ENCODE results near the gene PSPN.
"Not testable (repeated sequence)": the region's sequence is repeated elsewhere in the genome, so short reads cannot be mapped to it uniquely, and the experiment has no call there.

The PSPN gene

GRCh38 chr19:6373096-6373812 lies 2.5 kb downstream of the PSPN start:
- DNase-seq = peak; percentile 100

DNA sequence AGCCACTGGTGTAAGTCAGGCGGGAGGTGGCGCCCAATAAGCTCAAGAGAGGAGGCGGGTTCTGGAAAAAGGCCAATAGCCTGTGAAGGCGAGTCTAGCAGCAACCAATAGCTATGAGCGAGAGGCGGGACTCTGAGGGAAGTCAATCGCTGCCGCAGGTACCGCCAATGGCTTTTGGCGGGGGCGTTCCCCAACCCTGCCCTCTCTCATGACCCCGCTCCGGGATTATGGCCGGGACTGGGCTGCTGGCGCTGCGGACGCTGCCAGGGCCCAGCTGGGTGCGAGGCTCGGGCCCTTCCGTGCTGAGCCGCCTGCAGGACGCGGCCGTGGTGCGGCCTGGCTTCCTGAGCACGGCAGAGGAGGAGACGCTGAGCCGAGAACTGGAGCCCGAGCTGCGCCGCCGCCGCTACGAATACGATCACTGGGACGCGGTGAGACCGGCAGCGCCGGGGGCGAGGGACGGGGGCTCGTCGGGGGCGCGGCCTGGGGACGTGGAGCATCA lies 3.1 kb downstream of the PSPN start, which contains the start of gene ALKBH7:
Gene ALKBH7 (plus strand): TSS at position 201 of the 502 bp plus-strand sequence. CDS start 27 bp downstream, at position 228.
- DNase-seq = peak; percentile 99

- DNase-seq = no peak
Observed at GRCh38 chr19:6364353-6364752, 11.4 kb downstream of the PSPN start.

DNA sequence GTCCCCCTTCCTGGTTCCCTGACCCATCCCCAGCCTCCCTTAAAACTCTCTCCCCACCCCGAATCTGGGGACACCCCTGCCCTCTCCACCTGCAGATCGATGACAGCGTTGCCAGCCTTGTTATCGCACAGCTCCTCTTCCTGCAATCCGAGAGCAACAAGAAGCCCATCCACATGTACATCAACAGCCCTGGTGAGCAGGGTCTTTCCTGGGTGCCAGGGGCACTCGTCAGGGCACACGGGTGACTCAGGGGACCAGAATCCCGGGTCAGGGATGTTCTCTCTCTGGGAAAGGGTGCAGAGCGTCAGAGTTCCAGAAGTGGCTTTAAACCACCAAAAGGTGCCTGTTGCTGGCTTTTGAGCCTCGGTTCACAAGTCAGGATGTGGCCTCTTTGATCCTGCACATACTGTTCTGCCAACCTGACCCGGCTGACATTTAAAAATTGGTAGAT lies 13.4 kb downstream of the PSPN start:
- no peak for DNase-seq

DNA sequence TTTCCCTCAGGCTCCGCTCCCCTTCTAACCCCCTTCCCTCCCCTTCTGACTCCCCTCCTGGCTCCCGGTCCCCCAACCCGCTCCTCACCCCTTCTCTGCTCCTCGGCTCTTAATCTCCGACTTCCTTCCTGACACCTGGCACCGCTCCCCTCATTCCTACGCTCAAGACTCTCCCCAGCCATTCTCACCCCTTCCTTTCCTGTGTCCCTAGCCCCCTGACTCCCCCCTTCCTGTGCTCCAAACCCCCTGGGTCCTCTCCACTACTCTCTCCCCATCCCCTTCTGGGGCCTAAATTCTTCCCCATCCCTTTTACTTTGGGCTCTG lies 13.7 kb downstream of the PSPN start:
- DNase-seq = no peak

DNA sequence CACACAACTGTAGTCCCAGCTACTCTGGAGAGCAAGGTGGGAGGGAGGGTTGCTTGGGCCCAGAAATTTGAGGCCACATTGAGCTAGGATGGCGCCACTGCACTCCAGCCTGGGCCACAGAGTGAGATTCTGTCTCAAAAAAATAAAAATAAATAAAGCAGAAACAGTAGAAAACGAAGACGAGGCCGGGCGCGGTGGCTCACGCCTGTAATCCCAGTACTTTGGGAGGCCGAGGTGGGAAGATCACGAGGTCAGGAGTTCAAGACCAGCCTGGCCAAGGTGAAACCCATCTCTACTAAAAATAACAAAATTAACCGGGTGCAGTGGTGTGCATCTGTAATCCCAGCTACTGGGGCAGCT lies 14.9 kb downstream of the PSPN start:
- not testable (repeated sequence) for DNase-seq

DNA sequence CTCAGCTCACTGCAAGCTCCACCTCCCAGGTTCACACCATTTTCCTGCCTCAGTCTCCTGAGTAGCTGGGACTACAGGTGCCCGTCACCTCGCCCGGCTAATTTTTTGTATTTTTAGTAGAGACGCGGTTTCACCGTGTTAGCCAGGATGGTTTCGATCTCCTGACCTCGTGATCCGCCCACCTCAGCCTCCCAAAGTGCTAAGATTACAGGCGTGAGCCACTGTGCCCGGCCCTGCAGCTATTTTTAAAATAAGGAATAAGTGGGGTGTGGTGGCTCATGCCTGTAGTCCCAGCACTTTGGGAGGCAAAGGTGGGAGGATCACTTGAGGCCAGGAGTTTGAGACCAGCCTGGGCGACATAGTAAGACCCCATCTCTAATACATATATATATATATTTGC lies 15.3 kb downstream of the PSPN start:
- not testable (repeated sequence) for DNase-seq

DNA sequence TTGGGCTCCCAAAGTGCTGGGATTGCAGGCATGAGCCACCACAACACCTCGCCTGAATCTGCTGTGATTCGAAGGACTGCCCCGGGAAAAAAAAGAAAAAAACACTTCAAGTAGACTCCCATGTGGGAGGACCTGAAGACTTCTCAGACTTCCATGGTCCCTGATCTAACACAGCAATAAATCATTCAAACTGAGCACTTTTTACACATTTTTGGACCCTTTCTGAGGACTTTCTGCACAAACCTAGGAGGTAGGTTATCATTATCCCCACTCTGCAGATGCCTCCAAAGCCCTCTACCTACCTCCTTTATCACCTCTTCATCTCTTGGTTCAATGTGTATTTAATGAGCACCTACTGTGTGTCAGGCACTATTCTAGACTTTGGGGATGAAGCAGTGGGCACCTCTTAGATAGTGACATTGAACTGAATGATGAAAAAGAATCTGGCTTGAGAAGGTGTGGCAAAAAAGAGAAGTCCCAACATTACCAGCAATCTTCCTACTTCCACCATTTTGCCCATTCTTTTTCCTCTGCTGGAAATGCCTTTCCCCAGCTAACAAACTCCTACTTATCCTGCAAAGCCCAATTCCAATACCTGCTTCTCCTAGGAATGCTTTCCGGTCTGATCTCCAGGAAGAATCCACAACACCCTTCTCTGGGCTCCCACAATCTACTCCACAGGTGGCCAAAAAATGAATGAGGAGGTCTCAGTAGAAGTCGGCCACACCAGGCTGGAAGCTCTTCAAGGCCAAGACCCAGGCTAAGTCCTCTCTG lies 16.0 kb downstream of the PSPN start:
- DNase-seq = no peak

- DNase-seq = no peak
Observed at GRCh38 chr19:6358003-6358402, 17.7 kb downstream of the PSPN start.

DNA sequence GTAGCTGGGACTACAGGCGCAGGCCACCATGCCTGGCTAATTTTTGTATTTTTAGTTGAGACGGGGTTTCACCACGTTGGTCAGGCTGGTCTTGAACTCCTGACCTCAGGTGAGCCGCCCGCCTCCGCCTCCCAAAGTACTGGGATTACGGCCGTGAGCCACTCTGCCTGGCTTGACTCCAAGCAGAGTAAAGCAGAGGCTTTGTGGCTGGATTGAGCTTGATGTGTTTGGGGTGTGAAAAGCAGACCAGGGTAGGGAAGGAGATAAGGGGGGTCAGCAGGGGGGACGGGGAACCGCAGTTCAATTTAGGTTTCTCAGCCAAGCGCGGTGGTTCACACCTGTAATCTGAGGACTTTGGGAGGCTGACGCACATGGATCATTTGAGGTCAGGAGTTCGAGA lies 18.6 kb downstream of the PSPN start:
- no peak for DNase-seq

GRCh38 chr19:6355321-6356040 lies 20.3 kb downstream of the PSPN start:
- not testable (repeated sequence) for DNase-seq

GRCh38 chr19:6354098-6354674 lies 21.5 kb downstream of the PSPN start:
- no peak for DNase-seq

DNA sequence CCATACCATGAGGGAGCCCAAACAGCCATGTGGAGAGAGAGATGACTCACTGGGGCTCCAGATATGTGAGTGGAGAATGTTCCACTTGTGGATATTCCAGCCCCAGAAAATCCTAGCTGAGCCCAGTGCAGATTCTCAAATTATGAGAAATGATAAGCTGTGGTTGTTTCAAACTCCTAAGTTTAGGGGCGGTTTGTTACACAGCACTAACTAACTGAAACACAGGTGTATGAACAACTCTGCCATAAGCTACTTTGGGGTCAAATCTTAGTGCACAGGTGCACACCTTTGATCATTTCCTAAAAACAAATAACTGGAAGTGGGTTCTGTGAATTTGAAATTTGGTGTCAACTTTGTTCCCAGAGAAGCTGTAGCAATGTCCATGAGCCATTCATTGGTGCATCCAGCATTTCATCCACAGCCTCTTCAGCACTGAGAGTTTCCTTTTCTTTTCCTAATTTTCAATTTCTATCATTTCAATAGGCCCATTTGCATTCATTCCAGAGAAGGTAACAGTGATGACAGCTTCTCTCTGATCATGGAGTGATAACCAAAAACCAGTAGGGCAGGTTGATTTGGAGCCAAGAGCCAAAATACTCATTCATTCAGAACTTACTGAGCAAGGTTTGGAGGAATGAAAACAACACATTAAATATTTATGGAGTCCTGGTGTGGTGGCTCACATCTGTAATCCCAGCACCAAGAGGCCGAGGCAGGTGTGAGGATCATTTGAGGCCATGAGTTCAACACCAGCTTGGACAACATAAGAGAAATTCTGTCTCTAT lies 23.2 kb downstream of the PSPN start:
- no peak for DNase-seq

- no peak for DNase-seq
Observed at GRCh38 chr19:6350688-6351087, 25.0 kb downstream of the PSPN start.

DNA sequence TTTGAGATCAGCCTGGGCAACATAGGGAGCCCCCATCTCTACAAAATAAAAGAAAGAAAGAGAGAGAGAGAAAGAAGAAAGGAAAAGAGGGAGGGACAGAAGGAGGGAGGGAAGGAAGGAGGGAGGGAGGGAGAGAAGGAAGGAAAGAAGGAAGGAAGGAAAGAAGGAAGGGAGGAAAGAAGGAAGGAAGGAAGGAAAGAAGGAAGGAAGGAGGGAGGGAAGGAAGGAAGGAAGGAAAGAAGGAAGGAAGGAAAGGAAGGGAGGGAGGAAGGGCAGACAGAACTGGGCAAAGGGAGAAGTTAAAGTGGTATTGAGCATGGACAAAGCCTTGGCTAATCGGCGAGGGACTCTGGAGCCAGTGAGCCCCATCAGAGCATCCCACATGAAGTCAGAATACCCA lies 26.5 kb downstream of the PSPN start:
- not testable (repeated sequence) for DNase-seq

DNA sequence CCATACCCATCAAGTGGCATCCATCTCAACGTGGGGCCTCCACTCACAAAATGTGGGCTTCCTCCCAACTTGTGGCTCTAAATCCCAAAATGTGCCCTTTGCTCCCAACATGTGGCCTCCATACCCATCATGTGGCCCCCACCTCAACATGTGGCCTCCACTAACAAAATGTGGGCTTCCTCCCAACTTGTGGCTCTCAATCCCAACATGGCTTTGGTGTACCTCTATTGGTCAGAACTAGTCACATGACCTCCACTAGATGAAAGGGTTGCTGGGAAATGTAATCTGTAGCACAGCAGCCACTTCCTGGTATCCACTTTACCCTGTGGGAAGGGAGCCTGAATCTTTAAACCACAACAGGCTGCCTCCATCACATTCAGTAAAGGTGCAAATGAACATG lies 32.3 kb downstream of the PSPN start:
- DNase-seq = no peak

DNA sequence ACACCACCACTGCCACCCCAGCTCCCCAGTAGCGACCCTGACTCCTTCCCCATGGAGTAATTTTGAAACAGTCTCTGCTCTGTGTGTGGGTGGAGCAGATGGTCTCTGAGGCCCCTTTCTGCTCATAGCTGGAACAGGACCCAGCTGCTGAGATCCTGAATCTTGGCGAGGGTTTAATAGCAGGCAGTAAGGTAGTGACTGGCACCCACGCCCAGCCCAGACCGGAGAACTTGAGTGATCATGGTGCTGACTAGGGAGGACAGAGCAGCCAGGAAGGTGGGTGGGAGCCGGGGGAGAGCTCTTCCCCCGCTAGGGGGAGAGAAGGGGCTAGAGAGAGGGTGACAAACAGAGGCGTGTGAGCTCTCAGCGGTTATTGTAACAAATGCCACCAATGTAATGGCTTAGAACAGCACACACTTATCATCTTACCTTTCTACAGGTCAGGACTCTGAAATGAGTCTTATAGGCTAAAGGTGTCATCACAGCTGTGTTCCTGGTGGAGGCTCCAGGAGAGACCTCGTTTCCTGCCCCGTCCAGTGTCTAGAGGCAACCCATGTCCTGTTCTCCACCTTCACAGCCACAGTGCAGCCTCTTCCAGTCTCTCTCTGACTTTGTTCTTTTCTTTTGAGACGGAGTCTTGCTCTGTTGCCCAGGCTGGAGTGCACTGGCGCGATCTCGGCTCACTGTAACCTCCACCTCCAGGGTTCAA lies 35.1 kb downstream of the PSPN start:
- DNase-seq = no peak

GRCh38 chr19:6334490-6335285 lies 41.0 kb downstream of the PSPN start:
- DNase-seq = no peak

DNA sequence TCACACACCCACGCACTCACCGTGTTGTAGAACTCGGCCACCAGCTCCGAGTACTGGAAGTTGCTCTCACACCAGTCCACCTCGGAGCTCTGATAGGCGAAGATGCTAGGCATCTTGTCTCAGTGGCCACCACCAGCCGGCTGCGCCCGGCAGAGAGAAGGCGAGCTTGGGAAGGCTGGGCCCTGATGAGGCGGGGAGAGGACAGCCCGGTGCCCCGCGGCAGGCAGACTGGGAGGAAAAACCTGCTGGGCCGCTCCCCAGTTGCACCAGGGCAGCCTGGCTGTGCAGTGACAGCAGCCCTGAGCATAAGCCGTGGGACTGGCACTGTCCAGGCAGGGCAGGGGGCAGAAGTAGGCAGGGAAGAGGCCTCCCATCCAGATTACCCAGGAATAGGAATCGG lies 42.3 kb downstream of the PSPN start, which contains the start of gene ACER1:
Gene ACER1 (minus strand): TSS at position 174 of the 400 bp plus-strand sequence. CDS start 61 bp downstream, at position 113.
- no peak for DNase-seq

DNA sequence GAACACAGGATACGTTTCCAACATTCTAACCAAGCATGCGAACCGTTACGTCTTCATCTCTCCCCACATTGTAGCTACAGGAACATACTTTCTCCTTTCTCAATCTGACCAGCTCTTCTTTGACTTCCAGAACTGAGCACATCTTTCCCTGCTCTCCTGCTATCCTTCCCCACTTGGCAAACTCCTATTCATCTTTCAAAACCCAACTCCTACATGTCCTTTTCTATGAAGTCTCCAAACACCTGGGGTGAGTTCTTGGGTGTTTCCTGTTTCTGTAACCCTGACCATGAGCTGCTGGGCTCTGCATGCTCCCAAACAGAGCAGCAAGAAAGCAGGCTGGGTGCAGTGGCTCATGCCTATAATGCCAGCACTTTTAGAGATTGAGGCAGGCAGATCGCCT lies 48.9 kb downstream of the PSPN start:
- DNase-seq = no peak

DNA sequence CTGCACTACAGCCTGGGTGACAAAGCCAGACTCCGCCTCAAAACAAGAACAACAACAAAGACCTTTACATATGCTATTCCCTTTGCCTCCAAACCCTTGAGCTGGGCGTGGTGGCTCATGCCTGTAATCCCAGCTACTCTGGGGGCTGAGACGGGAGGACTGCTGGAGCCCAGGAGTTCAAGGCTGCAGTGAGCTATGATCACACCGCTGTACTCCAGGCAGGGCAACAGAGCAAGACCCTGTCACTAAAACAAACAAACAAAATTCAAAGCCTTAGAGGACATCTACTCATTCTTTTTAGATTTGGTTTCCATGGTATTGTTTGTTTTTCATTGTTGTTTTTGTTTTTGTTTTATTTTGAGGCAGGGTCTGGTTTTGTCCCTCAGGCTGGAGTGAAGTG lies 50.1 kb downstream of the PSPN start:
- no peak for DNase-seq
